HG03025 (cell line): ENCODE data around the gene KCNS3.
"Not testable (repeated sequence)": the region's sequence is repeated elsewhere in the genome, so short reads cannot be mapped to it uniquely, and the experiment has no call there.

Experiments
- ATAC-seq: cut with Tn5 transposase; IDR thresholded peaks from one replicate; pipeline ENCODE4 v1.9.1; 2021; ENCODE audit warnings: mild to moderate bottlenecking, moderate library complexity; ENCODE audit not compliant: unreplicated experiment, low FRiP score

Gene KCNS3

GRCh38 chr2:17935242-17935885 is 56.9 kb downstream of the KCNS3 start:
- no peak for ATAC-seq

- no peak for ATAC-seq
Observed at GRCh38 chr2:17936599-17936998, 58.1 kb downstream of the KCNS3 start.

- ATAC-seq: no peak
Observed at GRCh38 chr2:17940091-17940630, 61.7 kb downstream of the KCNS3 start.

GRCh38 chr2:17943444-17943843 is 65.0 kb downstream of the KCNS3 start:
- ATAC-seq: no peak

DNA sequence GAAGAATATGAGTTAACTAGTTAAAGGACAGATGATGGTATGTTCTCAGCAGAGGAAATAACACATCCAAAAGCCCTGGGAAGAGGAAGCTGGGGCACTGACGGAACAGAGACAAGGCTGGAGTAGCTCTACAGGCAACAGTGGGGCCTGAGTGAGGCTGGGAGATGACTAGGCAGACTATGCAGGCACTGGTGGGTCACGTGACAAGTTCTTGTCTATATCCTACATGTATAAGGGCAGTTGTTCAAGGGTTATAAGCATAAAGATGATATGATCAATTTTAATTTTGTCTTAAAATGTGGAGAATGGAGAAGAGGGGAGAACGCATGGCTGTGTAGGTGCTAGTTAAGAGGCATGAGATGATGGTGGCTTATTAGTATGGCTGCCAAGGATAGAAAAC is 68.6 kb downstream of the KCNS3 start:
- no peak for ATAC-seq

GRCh38 chr2:17950006-17950405 is 71.5 kb downstream of the KCNS3 start:
- no peak for ATAC-seq

DNA sequence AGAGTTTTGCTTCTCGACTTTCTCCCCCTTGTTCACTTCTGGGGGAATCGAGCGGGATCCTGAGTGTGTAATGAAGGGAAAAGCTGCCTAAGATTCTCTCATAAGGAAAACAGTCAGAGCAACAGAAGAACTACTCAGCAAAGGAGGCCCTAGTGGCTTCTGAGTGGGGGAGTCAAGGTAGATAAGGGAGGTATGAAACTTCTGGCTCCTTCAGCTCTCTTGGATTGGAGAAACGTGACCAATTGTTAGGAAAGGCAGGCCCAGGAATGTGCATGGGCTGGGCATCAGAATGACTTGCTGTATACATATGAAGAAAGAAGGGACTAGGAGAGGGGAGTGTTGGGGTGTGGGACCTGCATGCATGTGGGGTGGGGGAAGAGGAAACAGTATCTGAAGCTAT is 73.1 kb downstream of the KCNS3 start:
- ATAC-seq: no peak

DNA sequence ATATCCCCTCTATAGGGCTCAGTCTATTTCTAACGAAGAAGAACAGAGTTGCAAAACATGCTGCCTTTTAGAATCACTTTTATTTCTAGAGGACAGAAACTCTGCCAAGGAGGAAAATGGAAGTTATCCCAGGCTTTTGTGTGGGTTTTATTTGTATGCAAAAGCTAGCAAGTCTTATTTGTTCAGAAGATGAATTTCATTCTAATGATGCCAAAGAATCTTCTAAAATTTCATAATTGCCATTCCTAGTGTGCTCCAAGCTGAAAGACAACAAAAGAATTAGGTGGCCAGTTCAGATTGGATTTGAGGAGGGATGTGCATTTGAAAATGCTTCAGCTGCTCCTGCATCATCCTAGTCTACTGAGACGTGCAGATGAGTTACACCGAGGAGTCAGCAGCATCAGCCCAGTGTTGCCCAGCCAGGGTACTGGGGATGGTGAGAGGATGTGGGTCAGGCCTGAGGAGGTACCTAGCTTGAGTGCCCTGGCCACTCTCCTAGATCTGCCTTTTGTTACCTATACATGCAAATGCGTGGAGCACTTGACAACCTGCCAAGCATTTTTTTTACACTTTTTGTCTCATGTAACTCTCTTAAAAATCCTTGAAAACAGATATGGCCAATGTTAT is 80.1 kb downstream of the KCNS3 start:
- ATAC-seq: no peak

- ATAC-seq: no peak
Observed at GRCh38 chr2:17959356-17959755, 80.9 kb downstream of the KCNS3 start.

DNA sequence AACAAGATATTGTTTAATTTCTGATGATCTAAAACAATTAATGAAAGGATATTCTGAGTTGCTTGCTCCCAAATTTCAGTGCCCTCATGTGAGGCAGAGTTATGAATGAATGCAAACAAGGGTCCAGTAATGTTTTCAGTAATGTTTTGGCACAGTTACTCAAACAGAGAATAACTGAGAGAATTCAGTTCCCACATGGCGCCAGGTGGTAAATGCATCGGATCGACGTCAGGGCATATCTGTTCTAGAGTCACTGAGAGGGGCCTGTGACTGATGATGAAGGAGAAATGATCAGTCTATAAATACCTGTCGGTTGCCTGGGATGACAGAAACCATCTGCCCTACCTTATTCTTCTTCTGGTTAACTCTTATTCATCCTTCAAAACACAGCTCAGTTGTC is 81.4 kb downstream of the KCNS3 start:
- ATAC-seq: no peak

DNA sequence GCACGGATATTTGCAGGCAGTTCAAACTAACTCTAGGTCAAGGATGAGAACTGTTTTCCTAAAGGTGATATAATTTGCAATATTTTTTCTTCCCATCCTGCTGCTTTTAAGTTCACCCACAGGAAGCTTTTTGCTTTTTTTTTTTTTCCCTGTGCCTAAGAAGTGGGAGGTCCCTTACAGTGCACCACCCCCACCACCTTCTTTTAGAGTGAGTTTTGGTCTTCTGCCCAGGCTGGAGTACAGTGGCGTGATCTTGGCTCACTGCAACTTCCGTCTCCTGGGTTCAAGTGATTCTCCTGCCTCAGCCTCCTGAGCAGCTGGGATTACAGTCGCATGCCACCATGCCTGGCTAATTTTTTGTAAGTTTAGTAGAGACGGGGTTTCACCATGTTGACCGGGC is 82.5 kb downstream of the KCNS3 start:
- ATAC-seq: no peak

GRCh38 chr2:17961789-17962188 is 83.3 kb downstream of the KCNS3 start:
- no peak for ATAC-seq

DNA sequence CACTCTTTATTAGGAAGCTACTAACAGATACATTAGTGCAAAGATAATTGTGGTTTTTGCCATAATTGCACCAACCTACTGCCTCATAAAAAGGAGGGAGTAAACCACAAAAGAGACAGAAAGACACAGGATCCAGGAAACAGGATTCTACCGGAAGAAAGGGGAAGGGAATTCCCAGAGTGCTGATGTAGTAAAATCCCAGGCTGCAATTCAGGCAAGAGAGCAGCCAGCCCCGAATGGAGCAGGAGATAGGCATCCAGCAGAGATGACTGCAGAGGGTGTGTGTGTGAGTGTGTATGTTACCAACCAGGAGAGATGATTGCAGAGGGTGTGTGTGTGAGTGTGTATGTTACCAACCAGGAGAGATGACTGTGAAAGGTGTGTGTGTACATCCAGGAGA is 84.4 kb downstream of the KCNS3 start:
- ATAC-seq: no peak

GRCh38 chr2:17963571-17963970 is 85.1 kb downstream of the KCNS3 start:
- ATAC-seq: not testable (repeated sequence)

DNA sequence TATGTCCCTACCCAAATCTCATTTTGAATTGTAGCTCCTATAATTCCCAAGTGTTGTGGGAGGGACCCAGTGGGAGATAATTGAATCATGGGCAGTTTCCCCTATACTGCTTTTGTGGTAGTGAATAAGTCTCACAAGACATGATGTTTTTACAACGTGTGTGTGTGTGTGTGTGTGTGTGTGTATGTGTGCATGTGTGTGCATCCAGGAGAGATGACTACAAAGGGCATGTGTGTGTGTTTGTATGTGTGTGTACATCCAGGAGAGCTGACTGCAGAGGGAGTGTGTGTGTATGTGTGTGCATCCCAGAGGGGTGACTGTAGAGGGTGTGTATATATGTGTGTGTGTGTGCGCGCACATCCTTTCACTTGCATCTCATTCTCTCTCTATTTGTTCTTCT is 86.7 kb downstream of the KCNS3 start:
- ATAC-seq: no peak

- ATAC-seq: no peak
Observed at GRCh38 chr2:17966798-17967197, 88.3 kb downstream of the KCNS3 start.

DNA sequence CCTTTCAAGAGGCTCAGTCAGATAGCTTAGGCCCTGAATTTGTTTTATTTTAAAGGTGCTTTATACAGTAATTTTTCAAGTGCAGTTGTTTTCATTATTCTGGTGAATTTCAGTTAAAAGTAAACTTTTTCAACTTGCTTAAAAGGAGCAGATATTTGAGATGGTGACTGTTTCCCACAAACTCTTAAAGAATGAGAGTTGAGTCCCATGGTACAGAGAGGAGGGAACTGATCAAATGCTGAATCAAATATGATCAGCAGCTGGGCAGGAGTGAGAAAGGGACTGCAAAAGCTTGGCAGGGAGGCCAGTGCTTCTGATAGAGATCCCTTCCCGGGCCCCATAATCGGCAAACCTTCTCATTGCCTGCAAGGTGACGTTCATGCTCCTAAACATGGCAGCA is 91.2 kb downstream of the KCNS3 start:
- no peak for ATAC-seq

DNA sequence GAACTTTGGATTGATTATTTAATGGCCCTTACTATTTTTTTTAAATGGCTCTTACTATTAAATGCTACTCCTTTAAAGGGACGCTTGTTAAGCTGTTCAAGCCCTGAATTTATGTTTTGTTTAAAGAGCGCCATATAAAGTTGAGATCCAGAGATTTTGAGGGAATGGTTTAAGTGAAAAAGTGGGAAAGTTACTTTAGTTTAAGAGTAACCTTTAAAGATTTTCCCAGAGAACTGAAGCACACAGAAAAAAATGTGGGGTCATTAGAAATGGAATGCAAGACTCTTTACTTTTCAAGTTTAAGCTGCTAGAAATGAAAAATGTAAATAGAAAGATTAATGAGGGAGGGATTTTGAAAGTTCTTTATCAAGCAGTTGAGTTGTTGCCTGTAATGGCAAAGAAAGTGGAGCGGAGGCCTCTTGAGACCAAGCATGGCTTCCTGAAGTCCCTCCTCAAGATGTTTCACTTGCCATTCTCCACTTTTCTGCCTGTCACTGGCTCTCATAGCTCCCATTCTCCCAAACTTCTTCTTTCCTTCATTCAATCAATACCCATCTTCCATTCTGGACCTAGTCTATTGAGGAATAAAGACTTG is 93.2 kb downstream of the KCNS3 start:
- ATAC-seq: no peak

DNA sequence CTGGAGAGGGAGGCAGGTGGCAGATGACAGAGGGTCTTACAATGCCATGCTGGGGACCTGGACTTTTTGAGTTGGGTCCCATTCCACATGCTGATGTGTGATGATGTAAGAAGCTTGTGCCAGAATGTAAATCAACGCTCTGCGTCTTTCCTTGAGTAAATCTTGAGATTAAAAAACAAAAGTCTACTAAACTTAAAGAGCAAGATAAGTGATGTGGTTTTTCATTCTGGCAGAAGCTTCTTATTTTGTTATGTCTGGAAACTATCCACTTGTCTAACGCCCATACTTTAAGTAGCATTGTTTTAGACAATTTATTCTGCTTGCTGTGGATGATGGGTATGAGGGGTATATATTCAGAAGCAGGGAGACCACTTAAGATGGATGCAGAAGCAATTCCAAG is 94.5 kb downstream of the KCNS3 start:
- no peak for ATAC-seq

DNA sequence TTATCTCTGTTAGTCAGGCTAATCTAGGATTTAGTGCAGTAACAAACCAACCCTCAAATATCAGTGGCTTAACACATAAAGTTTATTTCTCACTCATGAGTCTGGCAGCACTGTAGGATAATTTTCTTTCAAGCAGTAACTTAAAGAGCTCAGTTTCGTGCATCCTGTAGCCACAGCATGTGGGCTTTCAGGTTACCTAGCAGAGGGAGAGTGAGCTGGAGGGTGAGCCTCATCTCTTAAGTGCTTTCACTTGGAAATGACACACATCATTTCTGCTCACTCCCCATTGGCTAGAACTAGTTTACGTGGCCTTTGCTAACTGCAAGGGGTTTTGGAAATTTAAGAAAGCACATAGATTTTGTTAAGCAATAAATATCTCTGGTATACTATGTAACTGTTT is 96.9 kb downstream of the KCNS3 start:
- ATAC-seq: no peak

- no peak for ATAC-seq
Observed at GRCh38 chr2:17976871-17977746, 98.6 kb downstream of the KCNS3 start.
